PC-3 (cell line): ENCODE measurements around the gene PPP1R36. TPM values are rescaled to one million over a fixed set of nuclear protein-coding genes. Genes with fewer than 3 reads are reported as not detected.

ENCODE experiments used
- ATAC-seq: fragments of 200-7000 bp; cut with Tn5 transposase; 2 replicates; pipeline ENCODE4 v1.9.1; 2020; ENCODE audit warnings: mild to moderate bottlenecking, moderate library complexity
- BruUV-seq: library from RNA; stranded (reverse); fragments of 400-500 nt; replicated peaks from 2 replicates; lab custom pipeline; 2021; lab: Mats Ljungman, UMichigan
- CTCF ChIA-PET: fragments of 300-600 bp; sonication (Branson Sonifier 250); formaldehyde crosslinking; loops from one replicate; lab custom pipeline; 2022; ENCODE audit warnings: antibody characterized with exemption; lab: Charles Lee
- POLR2A ChIA-PET: fragments of 300-600 bp; sonication (Branson Sonifier 250); formaldehyde crosslinking; loops from one replicate; lab custom pipeline; 2022; ENCODE audit warnings: antibody characterized with exemption; ENCODE audit not compliant: unreplicated experiment; lab: Charles Lee
- DNase-seq: peaks from one replicate; pipeline ENCODE4 v3.0.0-alpha.2; 2015
- H2AFZ ChIP-seq: fragments of 300-600 bp; sonication (generic); 2 replicates; pipeline ENCODE4 v1.6.0; 2016; ENCODE audit warnings: antibody characterized with exemption, low read length
- H3F3A ChIP-seq: fragments of 300-600 bp; sonication (generic); one replicate; pipeline ENCODE4 v1.6.0; 2017; ENCODE audit warnings: antibody characterized with exemption, low read length, control low read depth, mild to moderate bottlenecking; ENCODE audit not compliant: unreplicated experiment
- H3K27ac ChIP-seq: fragments of 300-600 bp; sonication (generic); 2 replicates; pipeline ENCODE4 v1.5.1; 2016; ENCODE audit warnings: mild to moderate bottlenecking, low read length
- H3K27me3 ChIP-seq: fragments of 300-600 bp; sonication (generic); 2 replicates; pipeline ENCODE4 v1.6.1; 2016; ENCODE audit warnings: low read length, mixed read lengths
- H3K36me3 ChIP-seq: fragments of 300-600 bp; sonication (generic); 2 replicates; pipeline ENCODE4 v1.6.1; 2016; ENCODE audit warnings: low read depth, mixed run types, low read length, mixed read lengths
- H3K4me1 ChIP-seq: fragments of 300-600 bp; sonication (generic); 2 replicates; pipeline ENCODE4 v1.5.1; 2016; ENCODE audit warnings: low read length; ENCODE audit not compliant: insufficient read depth
- H3K4me2 ChIP-seq: fragments of 300-600 bp; sonication (generic); 2 replicates; pipeline ENCODE4 v1.6.0; 2016; ENCODE audit warnings: low read length
- H3K4me3 ChIP-seq: fragments of 300-600 bp; sonication (generic); 2 replicates; pipeline ENCODE4 v1.5.1; 2016; ENCODE audit warnings: mild to moderate bottlenecking, low read length, mixed read lengths
- H3K79me2 ChIP-seq: fragments of 300-600 bp; sonication (generic); 2 replicates; pipeline ENCODE4 v1.6.1; 2017; ENCODE audit warnings: low read length, mixed read lengths
- H3K9ac ChIP-seq: fragments of 300-600 bp; sonication (generic); 2 replicates; pipeline ENCODE4 v1.6.0; 2016; ENCODE audit warnings: mild to moderate bottlenecking, low read length
- H3K9me2 ChIP-seq: fragments of 300-600 bp; sonication (generic); replicated peaks from 2 replicates; pipeline ENCODE4 v1.6.1; 2016; ENCODE audit warnings: mixed run types, low read length, mixed read lengths
- H3K9me3 ChIP-seq: fragments of 300-600 bp; sonication (generic); 2 replicates; pipeline ENCODE4 v1.6.1; 2016; ENCODE audit warnings: low read length, mixed read lengths
- H4K20me1 ChIP-seq: fragments of 300-600 bp; sonication (generic); 2 replicates; pipeline ENCODE4 v1.6.1; 2016; ENCODE audit warnings: low read length, mixed read lengths
- CTCF ChIP-seq: fragments of 300-600 bp; sonication (generic); conservative IDR thresholded peaks from 2 replicates; pipeline ENCODE4 v1.5.1; 2017; ENCODE audit warnings: antibody characterized with exemption, low read depth, mild to moderate bottlenecking, low read length
- EZH2 ChIP-seq: fragments of 300-600 bp; sonication (generic); IDR thresholded peaks from one replicate; pipeline ENCODE4 v1.6.1; 2017; ENCODE audit warnings: antibody characterized with exemption, mild to moderate bottlenecking, low read length; ENCODE audit not compliant: unreplicated experiment
- EZH2phosphoT487 ChIP-seq: fragments of 300-600 bp; sonication (generic); IDR thresholded peaks from 2 replicates; pipeline ENCODE4 v1.6.1; 2018; ENCODE audit warnings: mild to moderate bottlenecking, antibody characterized with exemption, low read length, borderline replicate concordance
- intact Hi-C: fragments of 100-400 bp; cut with micrococcal nuclease; formaldehyde crosslinking; loops from 2 replicates; pipeline ENCODE4 v1.9.0; 2023
- total RNA-seq: library from RNA; depleted of rRNA; stranded (reverse); fragments of >200 nt; gene quantifications from 2 replicates; pipeline ENCODE4 v1.2.3, GENCODE V29; 2014

Gene PPP1R36
- total RNA-seq, 1 experiment from 2014 or later: 0.26 TPM

- H3F3A ChIP-seq: peaks cover 6% of the 10 kb centered on the region
- DNase-seq (no peak), ATAC-seq (no peak)
- H3K4me1 ChIP-seq: peaks cover 35% of the 10 kb centered on the region
- intact Hi-C loops: no loop called here
- H3K79me2 ChIP-seq: no peaks in the 10 kb centered on the region
- no peaks in the 10 kb centered on the region for H3K27me3 ChIP-seq
- no peaks in the 10 kb centered on the region for H3K9me3 ChIP-seq
- ChIA-PET CTCF (no interaction called here), POLR2A (no interaction called here)
- H3K4me3 ChIP-seq: no peak overlapping the region
- no peak overlapping the region for H3K4me2 ChIP-seq
- H3K9ac ChIP-seq: no peak overlapping the region
- no peaks in the 10 kb centered on the region for H3K36me3 ChIP-seq
- no peak for TF ChIP-seq CTCF
- no peak for TF ChIP-seq EZH2
- no peak for TF ChIP-seq EZH2phosphoT487
- no peaks in the 10 kb centered on the region for H4K20me1 ChIP-seq
- H3K27ac ChIP-seq: no peak overlapping the region
- no peaks in the 10 kb centered on the region for H3K9me2 ChIP-seq
- no peak overlapping the region for H2AFZ ChIP-seq
- no TSS peak for BruUV-seq
These were observed 73.9 kb downstream of the PPP1R36 start for GRCh38 chr14:64623554-64624165.

GRCh38 chr14:64625386-64626232 is 75.8 kb downstream of the PPP1R36 start:
- Histone ChIP-seq H3K27ac (no peak overlapping the region), H3F3A (peaks cover under 1% of the 10 kb centered on the region), H3K4me3 (no peak overlapping the region), H3K9me3 (no peaks in the 10 kb centered on the region), H2AFZ (no peak overlapping the region), H3K4me2 (no peak overlapping the region), H3K27me3 (no peaks in the 10 kb centered on the region), H3K9me2 (no peaks in the 10 kb centered on the region), H3K79me2 (no peaks in the 10 kb centered on the region), H3K36me3 (no peaks in the 10 kb centered on the region), H3K4me1 (peaks cover 35% of the 10 kb centered on the region), H4K20me1 (no peaks in the 10 kb centered on the region), H3K9ac (no peak overlapping the region)
- POLR2A ChIA-PET: interaction anchor here (0.5 kb wide), 1 partner anchor 15 kb away, joined by 3 read pairs; no protein-coding TSS in a partner anchor
- ATAC-seq (no peak), DNase-seq (no peak)
- BruUV-seq: no TSS peak
- intact Hi-C loops: no loop called here
- TF ChIP-seq EZH2phosphoT487 (no peak), EZH2 (no peak), CTCF (no peak)
- CTCF ChIA-PET: interaction anchor here (1.2 kb wide), 1 partner anchor 85 kb away, joined by 3 read pairs; the partner anchor contains the start of gene HSPA2
